SK-N-SH treated with all-trans-retinoic acid at 6 μM for 48 hours (cell line): ENCODE results near the gene UBQLN3.

ENCODE experiments used
- ATAC-seq: fragments of 200-7000 bp; cut with Tn5 transposase; 3 replicates; pipeline ENCODE4 v1.9.1; 2020; ENCODE audit warnings: mild to moderate bottlenecking, moderate library complexity
- BACH2 ChIP-seq: fragments of 250-450 bp; sonication (Bioruptor Pico); IDR thresholded peaks from 2 replicates; pipeline ENCODE4 v1.9.0; 2021; ENCODE audit warnings: mild to moderate bottlenecking, borderline replicate concordance
- CSDC2 ChIP-seq: fragments of 250-450 bp; sonication (Bioruptor Pico); IDR thresholded peaks from 2 replicates; pipeline ENCODE4 v1.5.0; 2020; ENCODE audit warnings: mild to moderate bottlenecking, moderate library complexity
- ESRRG ChIP-seq: fragments of 250-450 bp; sonication (Bioruptor Pico); IDR thresholded peaks from 2 replicates; pipeline ENCODE4 v1.6.1; 2021; ENCODE audit warnings: mild to moderate bottlenecking
- ISL1 ChIP-seq: fragments of 250-450 bp; sonication (Bioruptor Pico); IDR thresholded peaks from 2 replicates; pipeline ENCODE4 v2.1.2; 2022; ENCODE audit warnings: mild to moderate bottlenecking, moderate library complexity
- PPARA ChIP-seq: fragments of 250-450 bp; sonication (Bioruptor Pico); IDR thresholded peaks from 2 replicates; pipeline ENCODE4 v1.5.0; 2020; ENCODE audit warnings: mild to moderate bottlenecking, borderline replicate concordance
- RARB ChIP-seq: fragments of 250-450 bp; sonication (Bioruptor Pico); IDR thresholded peaks from 2 replicates; pipeline ENCODE4 v1.8.0; 2021; ENCODE audit warnings: mild to moderate bottlenecking, moderate library complexity
- SNAI2 ChIP-seq: fragments of 250-450 bp; sonication (Bioruptor Pico); IDR thresholded peaks from 2 replicates; pipeline ENCODE4 v1.5.0; 2020; ENCODE audit warnings: mild to moderate bottlenecking, moderate library complexity
- TCF4 ChIP-seq: fragments of 250-450 bp; sonication (Bioruptor Pico); IDR thresholded peaks from 2 replicates; pipeline ENCODE4 v1.8.0; 2021; ENCODE audit warnings: mild to moderate bottlenecking, moderate library complexity, borderline replicate concordance
- TOX ChIP-seq: fragments of 250-450 bp; sonication (Bioruptor Pico); IDR thresholded peaks from 2 replicates; pipeline ENCODE4 v1.8.0; 2021; ENCODE audit warnings: mild to moderate bottlenecking, moderate library complexity, borderline replicate concordance
- TSHZ2 ChIP-seq: fragments of 250-450 bp; sonication (Bioruptor Pico); IDR thresholded peaks from 2 replicates; pipeline ENCODE4 v1.5.0; 2020; ENCODE audit warnings: mild to moderate bottlenecking, moderate library complexity
- ZC3H10 ChIP-seq: fragments of 250-450 bp; sonication (Bioruptor Pico); IDR thresholded peaks from 2 replicates; pipeline ENCODE4 v1.5.1; 2021; ENCODE audit warnings: mild to moderate bottlenecking, moderate library complexity
- ZFP3 ChIP-seq: fragments of 250-450 bp; sonication (Bioruptor Pico); IDR thresholded peaks from 2 replicates; pipeline ENCODE4 v1.5.0; 2020; ENCODE audit warnings: mild to moderate bottlenecking, moderate library complexity
- ZFP30 ChIP-seq: fragments of 450-650 bp; formaldehyde crosslinking; IDR thresholded peaks from 2 replicates; pipeline ENCODE4 v1.5.0; 2022; ENCODE audit warnings: mild to moderate bottlenecking, moderate library complexity
- ZNF565 ChIP-seq: fragments of 450-650 bp; formaldehyde crosslinking; conservative IDR thresholded peaks from 2 replicates; pipeline ENCODE4 v1.5.0; 2020; ENCODE audit warnings: low read depth, mild to moderate bottlenecking, moderate library complexity
- ZNF8 ChIP-seq: fragments of 450-650 bp; formaldehyde crosslinking; IDR thresholded peaks from 2 replicates; pipeline ENCODE4 v1.5.0; 2020; ENCODE audit warnings: mild to moderate bottlenecking, moderate library complexity
- TF ChIP-seq, protein P1 (sequence below): fragments of 250-450 bp; sonication (Bioruptor Pico); IDR thresholded peaks from 2 replicates; pipeline ENCODE4 v1.5.1; 2021; ENCODE audit warnings: mild to moderate bottlenecking, moderate library complexity
- TF ChIP-seq, protein P2 (sequence below): fragments of 250-450 bp; sonication (Bioruptor Pico); IDR thresholded peaks from 2 replicates; pipeline ENCODE4 v1.5.1; 2020; ENCODE audit warnings: low read depth, mild to moderate bottlenecking, moderate library complexity
- TF ChIP-seq, protein P3 (sequence below): fragments of 250-450 bp; sonication (Bioruptor Pico); IDR thresholded peaks from 2 replicates; pipeline ENCODE4 v1.8.0; 2021; ENCODE audit warnings: low read depth, mild to moderate bottlenecking, moderate library complexity, borderline replicate concordance
- TF ChIP-seq, protein P4 (sequence below): fragments of 250-450 bp; sonication (Bioruptor Pico); IDR thresholded peaks from 2 replicates; pipeline ENCODE4 v1.8.0; 2020; ENCODE audit warnings: mild to moderate bottlenecking, moderate library complexity, borderline replicate concordance

UBQLN3 gene

DNA sequence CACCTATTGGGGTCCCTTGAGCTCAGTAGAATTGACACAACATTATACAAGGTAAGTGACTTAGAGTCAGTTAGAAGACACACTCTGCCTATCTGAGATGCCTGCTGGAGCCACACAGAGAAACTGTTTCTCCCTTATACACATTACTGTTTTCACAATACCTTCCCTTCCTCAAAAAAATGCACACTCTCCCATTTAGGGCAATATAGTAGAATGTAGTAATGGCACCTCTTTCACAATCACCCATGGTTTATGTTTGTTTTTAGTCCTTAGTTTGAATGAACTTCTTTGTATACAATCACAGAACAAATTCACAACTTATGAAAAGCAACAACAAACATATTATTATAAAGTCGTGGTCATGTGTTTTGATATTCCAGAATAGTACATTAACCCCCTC is 24.3 kb upstream of the UBQLN3 start (continued):
- no peak for TF ChIP-seq CSDC2 (CRISPR knock-in tag)

- no peak for ATAC-seq
- TF ChIP-seq, protein P1, sequence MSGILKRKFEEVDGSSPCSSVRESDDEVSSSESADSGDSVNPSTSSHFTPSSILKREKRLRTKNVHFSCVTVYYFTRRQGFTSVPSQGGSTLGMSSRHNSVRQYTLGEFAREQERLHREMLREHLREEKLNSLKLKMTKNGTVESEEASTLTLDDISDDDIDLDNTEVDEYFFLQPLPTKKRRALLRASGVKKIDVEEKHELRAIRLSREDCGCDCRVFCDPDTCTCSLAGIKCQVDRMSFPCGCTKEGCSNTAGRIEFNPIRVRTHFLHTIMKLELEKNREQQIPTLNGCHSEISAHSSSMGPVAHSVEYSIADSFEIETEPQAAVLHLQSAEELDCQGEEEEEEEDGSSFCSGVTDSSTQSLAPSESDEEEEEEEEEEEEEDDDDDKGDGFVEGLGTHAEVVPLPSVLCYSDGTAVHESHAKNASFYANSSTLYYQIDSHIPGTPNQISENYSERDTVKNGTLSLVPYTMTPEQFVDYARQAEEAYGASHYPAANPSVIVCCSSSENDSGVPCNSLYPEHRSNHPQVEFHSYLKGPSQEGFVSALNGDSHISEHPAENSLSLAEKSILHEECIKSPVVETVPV (CRISPR knock-in tag): no peak
- no peak for TF ChIP-seq ISL1 (CRISPR knock-in tag)
- no peak for TF ChIP-seq RARB (CRISPR knock-in tag)
- TF ChIP-seq, protein P2, sequence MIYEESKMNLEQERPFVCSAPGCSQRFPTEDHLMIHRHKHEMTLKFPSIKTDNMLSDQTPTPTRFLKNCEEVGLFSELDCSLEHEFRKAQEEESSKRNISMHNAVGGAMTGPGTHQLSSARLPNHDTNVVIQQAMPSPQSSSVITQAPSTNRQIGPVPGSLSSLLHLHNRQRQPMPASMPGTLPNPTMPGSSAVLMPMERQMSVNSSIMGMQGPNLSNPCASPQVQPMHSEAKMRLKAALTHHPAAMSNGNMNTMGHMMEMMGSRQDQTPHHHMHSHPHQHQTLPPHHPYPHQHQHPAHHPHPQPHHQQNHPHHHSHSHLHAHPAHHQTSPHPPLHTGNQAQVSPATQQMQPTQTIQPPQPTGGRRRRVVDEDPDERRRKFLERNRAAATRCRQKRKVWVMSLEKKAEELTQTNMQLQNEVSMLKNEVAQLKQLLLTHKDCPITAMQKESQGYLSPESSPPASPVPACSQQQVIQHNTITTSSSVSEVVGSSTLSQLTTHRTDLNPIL (CRISPR knock-in tag): no peak
- TF ChIP-seq ESRRG: no peak
- TF ChIP-seq TOX (CRISPR knock-in tag): no peak
- TF ChIP-seq ZNF565 (CRISPR knock-in tag): no peak
- TF ChIP-seq, protein P3, sequence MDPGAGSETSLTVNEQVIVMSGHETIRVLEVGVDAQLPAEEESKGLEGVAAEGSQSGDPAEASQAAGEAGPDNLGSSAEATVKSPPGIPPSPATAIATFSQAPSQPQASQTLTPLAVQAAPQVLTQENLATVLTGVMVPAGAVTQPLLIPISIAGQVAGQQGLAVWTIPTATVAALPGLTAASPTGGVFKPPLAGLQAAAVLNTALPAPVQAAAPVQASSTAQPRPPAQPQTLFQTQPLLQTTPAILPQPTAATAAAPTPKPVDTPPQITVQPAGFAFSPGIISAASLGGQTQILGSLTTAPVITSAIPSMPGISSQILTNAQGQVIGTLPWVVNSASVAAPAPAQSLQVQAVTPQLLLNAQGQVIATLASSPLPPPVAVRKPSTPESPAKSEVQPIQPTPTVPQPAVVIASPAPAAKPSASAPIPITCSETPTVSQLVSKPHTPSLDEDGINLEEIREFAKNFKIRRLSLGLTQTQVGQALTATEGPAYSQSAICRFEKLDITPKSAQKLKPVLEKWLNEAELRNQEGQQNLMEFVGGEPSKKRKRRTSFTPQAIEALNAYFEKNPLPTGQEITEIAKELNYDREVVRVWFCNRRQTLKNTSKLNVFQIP: no peak
- no peak for TF ChIP-seq ZFP30
- no peak for TF ChIP-seq ZNF8 (CRISPR knock-in tag)
- no peak for TF ChIP-seq TSHZ2
- TF ChIP-seq ZFP3 (CRISPR knock-in tag): no peak
- TF ChIP-seq, protein P4, sequence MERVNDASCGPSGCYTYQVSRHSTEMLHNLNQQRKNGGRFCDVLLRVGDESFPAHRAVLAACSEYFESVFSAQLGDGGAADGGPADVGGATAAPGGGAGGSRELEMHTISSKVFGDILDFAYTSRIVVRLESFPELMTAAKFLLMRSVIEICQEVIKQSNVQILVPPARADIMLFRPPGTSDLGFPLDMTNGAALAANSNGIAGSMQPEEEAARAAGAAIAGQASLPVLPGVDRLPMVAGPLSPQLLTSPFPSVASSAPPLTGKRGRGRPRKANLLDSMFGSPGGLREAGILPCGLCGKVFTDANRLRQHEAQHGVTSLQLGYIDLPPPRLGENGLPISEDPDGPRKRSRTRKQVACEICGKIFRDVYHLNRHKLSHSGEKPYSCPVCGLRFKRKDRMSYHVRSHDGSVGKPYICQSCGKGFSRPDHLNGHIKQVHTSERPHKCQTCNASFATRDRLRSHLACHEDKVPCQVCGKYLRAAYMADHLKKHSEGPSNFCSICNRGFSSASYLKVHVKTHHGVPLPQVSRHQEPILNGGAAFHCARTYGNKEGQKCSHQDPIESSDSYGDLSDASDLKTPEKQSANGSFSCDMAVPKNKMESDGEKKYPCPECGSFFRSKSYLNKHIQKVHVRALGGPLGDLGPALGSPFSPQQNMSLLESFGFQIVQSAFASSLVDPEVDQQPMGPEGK (CRISPR knock-in tag): no peak
- TF ChIP-seq ZC3H10 (CRISPR knock-in tag): no peak
- TF ChIP-seq BACH2: no peak
- no peak for TF ChIP-seq SNAI2 (CRISPR knock-in tag)
Observed at GRCh38 chr11:5531053-5531831, 21.5 kb upstream of the UBQLN3 start.

- no peak for ATAC-seq
- TF ChIP-seq, protein P4 (CRISPR knock-in tag): no peak
- TF ChIP-seq PPARA: no peak
- no peak for TF ChIP-seq RARB (CRISPR knock-in tag)
- TF ChIP-seq ISL1 (CRISPR knock-in tag): no peak
- no peak for TF ChIP-seq ZNF8 (CRISPR knock-in tag)
- TF ChIP-seq TCF4 (CRISPR knock-in tag): no peak
- TF ChIP-seq TOX (CRISPR knock-in tag): no peak
- no peak for TF ChIP-seq TSHZ2
Observed at GRCh38 chr11:5528495-5528894, 18.7 kb upstream of the UBQLN3 start.
